Loucy (cell line): Measurements from ENCODE around the gene PAM.

Experiments
- H2AFZ ChIP-seq: fragments of 200-600 bp; sonication (generic); 2 replicates; pipeline ENCODE4 v1.6.0; 2016; ENCODE audit warnings: antibody characterized with exemption, mild to moderate bottlenecking, low read length, moderate library complexity
- H3F3A ChIP-seq: fragments of 200-600 bp; 2 replicates; pipeline ENCODE4 v1.6.0; 2016; ENCODE audit warnings: antibody characterized with exemption, low read depth, mild to moderate bottlenecking
- H3K27me3 ChIP-seq: fragments of 200-600 bp; sonication (generic); 2 replicates; pipeline ENCODE4 v1.6.1; 2014; ENCODE audit warnings: low read length, mild to moderate bottlenecking; ENCODE audit not compliant: insufficient read depth, poor library complexity, severe bottlenecking
- H3K36me3 ChIP-seq: fragments of 200-600 bp; sonication (generic); 2 replicates; pipeline ENCODE4 v1.6.1; 2016; ENCODE audit warnings: low read length; ENCODE audit not compliant: insufficient read depth
- H3K4me1 ChIP-seq: fragments of 200-600 bp; sonication (generic); 2 replicates; pipeline ENCODE4 v1.5.1; 2014; ENCODE audit warnings: low read length, mild to moderate bottlenecking; ENCODE audit not compliant: insufficient read depth, poor library complexity, severe bottlenecking
- H3K4me2 ChIP-seq: fragments of 200-600 bp; sonication (generic); 2 replicates; pipeline ENCODE4 v1.6.0; 2014; ENCODE audit warnings: antibody characterized with exemption, low read length, low read depth, mild to moderate bottlenecking; ENCODE audit not compliant: poor library complexity, severe bottlenecking
- H3K4me3 ChIP-seq: fragments of 200-600 bp; sonication (generic); 2 replicates; pipeline ENCODE4 v1.5.1; 2014; ENCODE audit warnings: low read length, mild to moderate bottlenecking, mixed read lengths; ENCODE audit not compliant: poor library complexity, severe bottlenecking
- H3K79me2 ChIP-seq: fragments of 200-600 bp; sonication (generic); 2 replicates; pipeline ENCODE4 v1.6.1; 2014; ENCODE audit warnings: low read length; ENCODE audit not compliant: insufficient read depth
- H3K9ac ChIP-seq: fragments of 200-600 bp; sonication (generic); 2 replicates; pipeline ENCODE4 v1.6.0; 2014; ENCODE audit warnings: mild to moderate bottlenecking, low read depth, low read length, moderate library complexity; ENCODE audit not compliant: poor library complexity, severe bottlenecking
- H3K9me2 ChIP-seq: fragments of 200-600 bp; sonication (generic); replicated peaks from 2 replicates; pipeline ENCODE4 v1.6.1; 2016; ENCODE audit warnings: low read depth, low read length, mixed read lengths
- H3K9me3 ChIP-seq: fragments of 200-600 bp; sonication (generic); 2 replicates; pipeline ENCODE4 v1.6.1; 2014; ENCODE audit warnings: mild to moderate bottlenecking, antibody characterized with exemption, low read length, low read depth; ENCODE audit not compliant: insufficient read depth
- H4K20me1 ChIP-seq: fragments of 200-600 bp; sonication (generic); 2 replicates; pipeline ENCODE4 v1.6.0; 2014; ENCODE audit warnings: antibody characterized with exemption, low read length, mild to moderate bottlenecking; ENCODE audit not compliant: insufficient read depth, poor library complexity, severe bottlenecking
- EZH2phosphoT487 ChIP-seq: fragments of 200-600 bp; IDR thresholded peaks from 2 replicates; pipeline ENCODE4 v1.6.1; 2018; ENCODE audit warnings: antibody characterized with exemption, mild to moderate bottlenecking, moderate library complexity, borderline replicate concordance
- TF ChIP-seq, protein P1 (sequence below): fragments of 200-600 bp; sonication (generic); conservative IDR thresholded peaks from 2 replicates; pipeline ENCODE4 v1.5.1; 2014; ENCODE audit warnings: mild to moderate bottlenecking, antibody characterized with exemption, low read length

The PAM gene

DNA sequence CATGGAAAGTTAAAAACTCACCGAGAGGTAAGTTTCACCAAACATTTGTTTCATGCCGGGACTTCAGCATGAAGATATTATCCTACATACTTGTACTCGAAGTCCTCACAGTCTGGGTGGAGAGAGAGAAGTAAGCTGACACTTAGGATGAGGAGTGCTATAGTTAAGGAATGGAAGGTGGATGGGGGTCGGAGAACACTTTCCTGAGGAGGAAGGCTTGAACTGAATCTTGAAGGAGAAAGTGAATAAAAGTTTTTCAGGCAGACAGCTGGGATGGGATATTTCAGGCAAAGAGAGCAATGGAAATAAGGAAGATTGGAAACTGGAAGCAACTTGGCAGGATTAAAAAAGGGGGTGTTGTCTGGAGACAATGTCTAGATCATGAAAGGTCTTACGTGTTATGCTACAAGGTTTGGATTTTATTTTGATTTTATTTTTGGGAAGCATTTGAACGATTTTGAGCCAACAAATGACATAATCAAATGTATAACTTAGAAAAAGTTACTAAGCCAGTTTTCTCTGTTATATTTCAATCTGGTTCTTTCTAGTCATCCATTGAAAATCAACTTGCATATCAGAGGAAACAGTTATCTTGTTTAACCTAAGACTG, 167.1 kb downstream of the PAM start:
- Histone ChIP-seq H3K9me3 (no peaks in the 10 kb centered on the region), H3K4me2 (no peak overlapping the region), H3K9me2 (no peaks in the 10 kb centered on the region), H3K9ac (no peak overlapping the region), H3K4me1 (no peaks in the 10 kb centered on the region), H3K27me3 (no peaks in the 10 kb centered on the region), H3K36me3 (no peaks in the 10 kb centered on the region; the same call in 1 of the 2 replicates), H4K20me1 (no peaks in the 10 kb centered on the region), H3F3A (no peaks in the 10 kb centered on the region), H2AFZ (no peak overlapping the region), H3K4me3 (no peak overlapping the region), H3K79me2 (no peaks in the 10 kb centered on the region)
- TF ChIP-seq EZH2phosphoT487 = no peak
- TF ChIP-seq, protein P1, sequence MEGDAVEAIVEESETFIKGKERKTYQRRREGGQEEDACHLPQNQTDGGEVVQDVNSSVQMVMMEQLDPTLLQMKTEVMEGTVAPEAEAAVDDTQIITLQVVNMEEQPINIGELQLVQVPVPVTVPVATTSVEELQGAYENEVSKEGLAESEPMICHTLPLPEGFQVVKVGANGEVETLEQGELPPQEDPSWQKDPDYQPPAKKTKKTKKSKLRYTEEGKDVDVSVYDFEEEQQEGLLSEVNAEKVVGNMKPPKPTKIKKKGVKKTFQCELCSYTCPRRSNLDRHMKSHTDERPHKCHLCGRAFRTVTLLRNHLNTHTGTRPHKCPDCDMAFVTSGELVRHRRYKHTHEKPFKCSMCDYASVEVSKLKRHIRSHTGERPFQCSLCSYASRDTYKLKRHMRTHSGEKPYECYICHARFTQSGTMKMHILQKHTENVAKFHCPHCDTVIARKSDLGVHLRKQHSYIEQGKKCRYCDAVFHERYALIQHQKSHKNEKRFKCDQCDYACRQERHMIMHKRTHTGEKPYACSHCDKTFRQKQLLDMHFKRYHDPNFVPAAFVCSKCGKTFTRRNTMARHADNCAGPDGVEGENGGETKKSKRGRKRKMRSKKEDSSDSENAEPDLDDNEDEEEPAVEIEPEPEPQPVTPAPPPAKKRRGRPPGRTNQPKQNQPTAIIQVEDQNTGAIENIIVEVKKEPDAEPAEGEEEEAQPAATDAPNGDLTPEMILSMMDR = no peak

DNA sequence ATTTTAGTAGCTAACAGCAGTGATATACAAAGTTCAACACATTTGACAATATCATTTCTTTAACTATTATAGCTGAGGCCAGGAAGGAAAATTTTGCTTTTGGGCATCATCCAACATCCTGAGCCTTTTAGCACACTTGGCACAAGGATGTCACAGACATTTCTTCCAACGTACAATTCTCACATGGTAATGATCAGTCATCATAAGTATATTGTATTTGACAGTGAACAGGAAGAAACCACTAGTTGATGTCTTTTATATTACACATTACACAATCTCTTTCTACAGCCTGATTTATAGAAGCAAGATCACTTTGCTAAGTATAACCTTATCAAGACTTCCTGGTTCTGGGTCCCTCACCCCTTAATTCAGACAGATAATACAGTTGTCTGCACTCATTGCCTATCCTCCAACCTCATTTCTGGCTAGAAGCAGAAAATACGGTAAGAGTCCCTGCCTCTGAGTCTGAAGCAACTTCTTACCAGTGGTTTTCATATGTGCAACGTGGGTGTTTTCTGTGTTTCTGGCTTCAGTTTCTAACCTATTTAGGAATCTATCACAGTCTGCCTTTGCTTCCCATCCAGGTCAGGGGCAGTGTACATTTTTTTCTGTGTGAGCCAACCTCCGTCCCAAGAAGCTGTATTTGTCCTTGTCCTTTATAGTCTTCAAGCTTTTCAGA, 167.8 kb downstream of the PAM start:
- TF ChIP-seq, protein P1 = no peak
- TF ChIP-seq EZH2phosphoT487 = no peak
- Histone ChIP-seq H3K4me1 (no peaks in the 10 kb centered on the region), H3K4me2 (no peak overlapping the region), H3K36me3 (no peaks in the 10 kb centered on the region; the same call in 1 of the 2 replicates), H3K4me3 (no peak overlapping the region), H3F3A (no peaks in the 10 kb centered on the region), H3K9me3 (no peaks in the 10 kb centered on the region), H3K79me2 (no peaks in the 10 kb centered on the region), H3K9me2 (no peaks in the 10 kb centered on the region), H4K20me1 (no peaks in the 10 kb centered on the region), H2AFZ (no peak overlapping the region), H3K9ac (no peak overlapping the region), H3K27me3 (no peaks in the 10 kb centered on the region)

DNA sequence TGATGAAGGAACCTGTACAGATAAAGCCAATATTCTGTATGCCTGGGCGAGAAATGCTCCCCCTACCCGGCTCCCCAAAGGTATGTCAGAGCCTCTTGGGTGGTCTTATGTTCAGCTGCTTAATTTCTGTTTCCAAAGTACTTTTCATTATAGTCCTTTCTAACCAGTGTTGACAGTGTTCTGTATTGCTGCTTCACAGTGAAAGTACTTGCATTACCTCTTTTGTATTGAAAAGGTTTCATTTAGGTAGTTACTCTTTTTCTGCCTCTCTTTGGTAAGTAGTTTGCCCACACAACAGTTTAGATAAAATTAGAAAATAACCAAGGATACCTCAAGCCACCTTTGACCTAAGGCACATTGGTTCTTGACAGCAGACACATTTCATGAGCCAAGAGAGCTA, 169.9 kb downstream of the PAM start:
- Histone ChIP-seq H3K79me2 (no peaks in the 10 kb centered on the region), H3K9me2 (no peaks in the 10 kb centered on the region), H3K4me3 (no peak overlapping the region), H3K4me1 (no peaks in the 10 kb centered on the region), H2AFZ (no peak overlapping the region), H3K36me3 (no peaks in the 10 kb centered on the region; the same call in 1 of the 2 replicates), H3K9ac (no peak overlapping the region), H3F3A (no peaks in the 10 kb centered on the region), H3K27me3 (no peaks in the 10 kb centered on the region), H4K20me1 (no peaks in the 10 kb centered on the region), H3K9me3 (no peaks in the 10 kb centered on the region), H3K4me2 (no peak overlapping the region)
- TF ChIP-seq, protein P1 = no peak
- no peak for TF ChIP-seq EZH2phosphoT487
